OCI-LY1 (cell line): ENCODE results near the gene PLGLB1.
"Not testable (repeated sequence)": the region's sequence is repeated elsewhere in the genome, so short reads cannot be mapped to it uniquely, and the experiment has no call there.

Experiments used
- H2AFZ ChIP-seq: fragments of 200-600 bp; sonication (generic), shearing (Covaris generic); 2 replicates; pipeline ENCODE4 v1.6.0; 2014; ENCODE audit warnings: antibody characterized with exemption, mild to moderate bottlenecking, low read length
- H3F3A ChIP-seq: fragments of 200-600 bp; sonication (generic), shearing (Covaris generic); 2 replicates; pipeline ENCODE4 v1.6.0; 2014; ENCODE audit warnings: mild to moderate bottlenecking, antibody characterized with exemption, low read length, moderate library complexity; ENCODE audit not compliant: insufficient read depth
- H3K27ac ChIP-seq: fragments of 200-600 bp; sonication (generic); 2 replicates; pipeline ENCODE4 v1.5.1; 2014; ENCODE audit warnings: low read length, mixed run types, mild to moderate bottlenecking, low read depth; ENCODE audit not compliant: poor library complexity, severe bottlenecking
- H3K27me3 ChIP-seq: fragments of 200-600 bp; sonication (generic); 2 replicates; pipeline ENCODE4 v1.6.0; 2014; ENCODE audit warnings: antibody characterized with exemption, mild to moderate bottlenecking, low read length, moderate library complexity; ENCODE audit not compliant: insufficient read depth
- H3K36me3 ChIP-seq: fragments of 200-600 bp; sonication (generic); 2 replicates; pipeline ENCODE4 v1.6.1; 2014; ENCODE audit warnings: mild to moderate bottlenecking, antibody characterized with exemption, low read length, moderate library complexity, mixed read lengths; ENCODE audit not compliant: insufficient read depth
- H3K4me1 ChIP-seq: fragments of 200-600 bp; sonication (generic); 2 replicates; pipeline ENCODE4 v1.5.1; 2014; ENCODE audit warnings: mild to moderate bottlenecking, low read length, moderate library complexity; ENCODE audit not compliant: insufficient read depth, severe bottlenecking
- H3K4me2 ChIP-seq: fragments of 200-600 bp; sonication (generic), shearing (Covaris generic); 2 replicates; pipeline ENCODE4 v1.6.1; 2014; ENCODE audit warnings: low read length
- H3K4me3 ChIP-seq: fragments of 200-600 bp; sonication (generic); 2 replicates; pipeline ENCODE4 v1.5.1; 2014; ENCODE audit warnings: low read length, low read depth, mild to moderate bottlenecking, mixed read lengths; ENCODE audit not compliant: poor library complexity, severe bottlenecking
- H3K79me2 ChIP-seq: fragments of 200-600 bp; shearing (Covaris generic); 2 replicates; pipeline ENCODE4 v1.6.1; 2016; ENCODE audit warnings: mixed run types, low read length, mixed read lengths; ENCODE audit not compliant: insufficient read depth
- H3K9ac ChIP-seq: fragments of 200-600 bp; sonication (generic), shearing (Covaris generic); 2 replicates; pipeline ENCODE4 v1.6.1; 2014; ENCODE audit warnings: mild to moderate bottlenecking, low read length, mixed read lengths
- H3K9me2 ChIP-seq: fragments of 200-600 bp; sonication (generic), shearing (Covaris generic); 2 replicates; pipeline ENCODE4 v1.6.1; 2014; ENCODE audit warnings: low read depth, mild to moderate bottlenecking, low read length, mixed read lengths
- H3K9me3 ChIP-seq: fragments of 200-600 bp; shearing (Covaris generic); 2 replicates; pipeline ENCODE4 v1.6.1; 2014; ENCODE audit warnings: low read length, mixed read lengths
- H4K20me1 ChIP-seq: fragments of 200-600 bp; sonication (generic), shearing (Covaris generic); 2 replicates; pipeline ENCODE4 v1.6.0; 2016; ENCODE audit warnings: mild to moderate bottlenecking, low read length; ENCODE audit not compliant: insufficient read depth

The PLGLB1 gene

GRCh38 chr2:87014489-87015169 lies 7.0 kb downstream of the PLGLB1 start:
- not testable (repeated sequence) for H3K9me3 ChIP-seq, H3K4me2 ChIP-seq, H3K9me2 ChIP-seq, H3K36me3 ChIP-seq, H3F3A ChIP-seq, H3K4me3 ChIP-seq, H3K27ac ChIP-seq, H3K79me2 ChIP-seq, H3K4me1 ChIP-seq, H4K20me1 ChIP-seq, H3K9ac ChIP-seq, H3K27me3 ChIP-seq, H2AFZ ChIP-seq

DNA sequence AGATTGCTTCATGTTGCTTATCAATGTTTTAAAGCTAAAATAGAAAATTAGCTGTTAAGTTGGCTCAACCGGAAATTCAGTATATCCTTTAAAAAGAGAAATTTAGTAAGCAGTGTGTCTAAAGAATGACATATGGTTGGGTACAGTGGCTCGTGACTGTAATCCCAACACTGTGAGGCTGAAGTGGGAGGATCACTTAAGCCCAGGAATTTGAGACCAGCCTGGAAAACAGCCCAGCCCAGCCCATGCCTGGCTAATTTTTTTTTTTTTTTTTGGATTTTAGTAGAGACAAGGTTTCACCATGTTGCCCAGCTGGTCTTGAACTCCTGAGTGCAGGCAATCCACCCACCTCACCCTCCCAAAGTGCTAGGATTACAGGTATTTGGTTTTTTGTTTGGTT lies 17.2 kb downstream of the PLGLB1 start:
- H3K79me2 ChIP-seq, H2AFZ ChIP-seq, H3K9me3 ChIP-seq, H4K20me1 ChIP-seq, H3K9me2 ChIP-seq, H3K4me1 ChIP-seq, H3K9ac ChIP-seq, H3F3A ChIP-seq, H3K36me3 ChIP-seq, H3K4me3 ChIP-seq, H3K27me3 ChIP-seq, H3K27ac ChIP-seq, H3K4me2 ChIP-seq: not testable (repeated sequence)
